Lower lobe of right lung (tissue), 2 donors: ENCODE results near the gene ARMS2. TPM values are rescaled to one million over a fixed set of nuclear protein-coding genes. Genes with fewer than 3 reads are reported as not detected.

Experiments
- ATAC-seq, 2 donors: fragments of 200-7000 bp; cut with Tn5 transposase; one replicate each; pipeline ENCODE4 v1.9.1; 2020 to 2022; ENCODE audit warnings: mild to moderate bottlenecking in 2 of 2, moderate library complexity in 2 of 2
- DNase-seq: peaks from one replicate; pipeline ENCODE4 v3.0.0-alpha.2; 2020
- H3K27ac ChIP-seq: fragments of 200-600 bp; one replicate; pipeline ENCODE4 v1.8.0; 2022
- H3K27me3 ChIP-seq: fragments of 200-600 bp; one replicate; pipeline ENCODE4 v1.8.0; 2022; ENCODE audit warnings: low read depth
- H3K36me3 ChIP-seq: fragments of 200-600 bp; one replicate; pipeline ENCODE4 v1.8.0; 2022; ENCODE audit warnings: mild to moderate bottlenecking
- H3K4me1 ChIP-seq: fragments of 200-600 bp; one replicate; pipeline ENCODE4 v1.8.0; 2022
- H3K4me3 ChIP-seq: fragments of 200-600 bp; one replicate; pipeline ENCODE4 v1.8.0; 2022; ENCODE audit warnings: mild to moderate bottlenecking
- H3K9me3 ChIP-seq: fragments of 200-600 bp; one replicate; pipeline ENCODE4 v1.8.0; 2022
- intact Hi-C: fragments of 100-400 bp; cut with DNase I; formaldehyde crosslinking; loops from one replicate; pipeline ENCODE4 v1.11.0; 2022
- total RNA-seq: library from RNA; stranded (reverse); fragmentation: NEBNext Ultra II Directional; extraction: Animal tissue kit (Norgen Biotek cat#: 25700); gene quantifications from one replicate; pipeline ENCODE4 v1.2.1, GENCODE V29; 2021
- TF ChIP-seq, protein P1 (sequence below): fragments of 200-600 bp; IDR thresholded peaks from one replicate; pipeline ENCODE4 v1.8.0; 2022; ENCODE audit warnings: antibody characterized with exemption, mild to moderate bottlenecking
- donor health status: DM: no; HTN: yes; CAD: no; lungs with severe emphysema.

The ARMS2 gene
- total RNA-seq, 1 donor from 2014 or later, result not detected

GRCh38 chr10:122477436-122477835 lies 23.0 kb downstream of the ARMS2 start:
- intact Hi-C loops, result no loop called here
- DNase-seq, result no peak
- no peak overlapping the region for H3K27ac ChIP-seq
- no peaks in the 10 kb centered on the region for H3K36me3 ChIP-seq
- no peaks in the 10 kb centered on the region for H3K9me3 ChIP-seq
- H3K4me1 ChIP-seq, result peaks cover 28% of the 10 kb centered on the region
- H3K4me3 ChIP-seq, result no peak overlapping the region
- ATAC-seq, result no peak
- no peaks in the 10 kb centered on the region for H3K27me3 ChIP-seq
- TF ChIP-seq, protein P1, sequence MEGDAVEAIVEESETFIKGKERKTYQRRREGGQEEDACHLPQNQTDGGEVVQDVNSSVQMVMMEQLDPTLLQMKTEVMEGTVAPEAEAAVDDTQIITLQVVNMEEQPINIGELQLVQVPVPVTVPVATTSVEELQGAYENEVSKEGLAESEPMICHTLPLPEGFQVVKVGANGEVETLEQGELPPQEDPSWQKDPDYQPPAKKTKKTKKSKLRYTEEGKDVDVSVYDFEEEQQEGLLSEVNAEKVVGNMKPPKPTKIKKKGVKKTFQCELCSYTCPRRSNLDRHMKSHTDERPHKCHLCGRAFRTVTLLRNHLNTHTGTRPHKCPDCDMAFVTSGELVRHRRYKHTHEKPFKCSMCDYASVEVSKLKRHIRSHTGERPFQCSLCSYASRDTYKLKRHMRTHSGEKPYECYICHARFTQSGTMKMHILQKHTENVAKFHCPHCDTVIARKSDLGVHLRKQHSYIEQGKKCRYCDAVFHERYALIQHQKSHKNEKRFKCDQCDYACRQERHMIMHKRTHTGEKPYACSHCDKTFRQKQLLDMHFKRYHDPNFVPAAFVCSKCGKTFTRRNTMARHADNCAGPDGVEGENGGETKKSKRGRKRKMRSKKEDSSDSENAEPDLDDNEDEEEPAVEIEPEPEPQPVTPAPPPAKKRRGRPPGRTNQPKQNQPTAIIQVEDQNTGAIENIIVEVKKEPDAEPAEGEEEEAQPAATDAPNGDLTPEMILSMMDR, result no peak

DNA sequence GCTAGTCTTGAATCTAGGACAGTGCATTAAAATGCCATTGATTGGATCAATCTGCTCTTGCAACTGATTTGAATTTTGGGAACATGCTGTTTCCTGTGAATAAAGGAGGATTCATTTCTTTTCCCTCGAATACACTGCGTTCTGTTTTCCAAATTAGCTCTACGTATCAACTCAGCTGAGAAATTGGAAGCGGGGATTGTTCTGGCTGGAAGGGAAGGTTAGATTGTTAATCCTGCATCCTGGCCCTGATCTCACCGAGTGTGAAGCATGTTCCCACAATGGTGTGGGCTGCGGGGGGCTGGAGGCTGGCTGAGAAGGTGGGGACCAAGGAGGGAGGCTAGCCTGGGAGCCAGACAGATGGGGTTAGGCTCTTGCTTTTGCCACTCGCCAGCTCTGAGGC lies 24.5 kb downstream of the ARMS2 start:
- ATAC-seq, result no peak
- intact Hi-C loops, result no loop called here
- TF ChIP-seq, protein P1, result no peak
- DNase-seq, result no peak
- H3K9me3 ChIP-seq, result no peaks in the 10 kb centered on the region
- H3K36me3 ChIP-seq, result no peaks in the 10 kb centered on the region
- H3K27me3 ChIP-seq, result no peaks in the 10 kb centered on the region
- H3K4me1 ChIP-seq, result peaks cover 25% of the 10 kb centered on the region
- no peak overlapping the region for H3K4me3 ChIP-seq
- no peak overlapping the region for H3K27ac ChIP-seq

- H3K27ac ChIP-seq, result no peak overlapping the region
- TF ChIP-seq, protein P1, result no peak
- intact Hi-C loops, result no loop called here
- DNase-seq (no peak), ATAC-seq (no peak)
- H3K36me3 ChIP-seq, result no peaks in the 10 kb centered on the region
- H3K4me1 ChIP-seq, result peaks cover 13% of the 10 kb centered on the region
- H3K4me3 ChIP-seq, result no peak overlapping the region
- no peaks in the 10 kb centered on the region for H3K9me3 ChIP-seq
- H3K27me3 ChIP-seq, result no peaks in the 10 kb centered on the region
Measured at GRCh38 chr10:122480146-122480833, 25.8 kb downstream of the ARMS2 start.

- TF ChIP-seq, protein P1, result no peak
- Histone ChIP-seq H3K27ac (no peak overlapping the region), H3K9me3 (no peaks in the 10 kb centered on the region), H3K4me1 (peaks cover 13% of the 10 kb centered on the region), H3K27me3 (no peaks in the 10 kb centered on the region), H3K36me3 (no peaks in the 10 kb centered on the region), H3K4me3 (no peak overlapping the region)
- ATAC-seq, result no peak
- intact Hi-C loops, result no loop called here
- DNase-seq, result no peak
Measured at GRCh38 chr10:122481296-122482056, 27.0 kb downstream of the ARMS2 start.

DNA sequence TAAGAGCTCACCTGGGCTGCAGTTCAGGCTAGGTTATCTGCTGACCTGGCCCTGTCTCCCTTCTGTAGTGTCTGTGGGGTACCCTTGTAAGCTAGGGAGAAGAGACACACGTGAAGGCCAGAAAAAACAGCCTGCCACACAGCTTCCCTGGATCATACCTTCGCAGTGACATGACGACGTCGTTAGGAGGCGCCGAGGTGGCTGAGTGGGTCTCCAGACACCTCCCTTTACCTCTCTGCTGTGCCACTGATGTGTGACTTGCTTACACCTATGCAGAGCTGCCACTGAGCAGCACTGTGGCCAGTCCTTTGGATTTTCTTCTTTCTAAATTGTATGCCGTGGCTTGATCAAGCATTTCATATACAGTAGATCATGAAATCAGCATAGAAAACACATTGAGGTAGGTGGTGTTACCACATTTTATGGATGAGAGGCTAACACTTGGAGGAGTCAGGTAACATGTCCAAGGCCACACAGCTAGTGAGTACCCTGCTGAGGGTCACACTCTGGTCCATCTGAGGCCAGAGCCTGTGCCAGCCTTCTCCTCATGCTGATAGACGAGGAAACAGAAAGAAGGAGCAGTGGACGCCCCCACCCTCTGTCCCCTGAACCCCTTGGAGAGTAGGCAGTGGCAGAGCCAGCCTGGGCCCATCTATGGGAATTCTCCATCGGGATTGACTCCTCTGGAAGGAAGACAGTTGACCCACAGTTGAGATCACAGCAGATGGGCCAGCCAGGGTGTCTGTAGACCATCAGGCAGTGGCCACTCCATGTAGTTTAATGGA lies 30.0 kb downstream of the ARMS2 start:
- ATAC-seq (no peak), DNase-seq (no peak)
- Histone ChIP-seq H3K4me1 (peaks cover 22% of the 10 kb centered on the region), H3K36me3 (no peaks in the 10 kb centered on the region), H3K27me3 (no peaks in the 10 kb centered on the region), H3K27ac (no peak overlapping the region), H3K4me3 (no peak overlapping the region), H3K9me3 (no peaks in the 10 kb centered on the region)
- TF ChIP-seq, protein P1, result no peak
- intact Hi-C loops, result no loop called here
